ENCODE data around the gene VRK3. TPM values are rescaled to one million over a fixed set of nuclear protein-coding genes. Genes with fewer than 3 reads are reported as not detected.
A peak's percentile ranks its signal among the peaks of the same experiment; 100 is the strongest.

VRK3 gene
- total RNA-seq, 1 donor from 2014 or later = 8.9 TPM

- Histone ChIP-seq H3K36me3 (ENCODE audit: control insufficient read depth in 3 of 3, insufficient read depth in 3 of 3, low read length in 3 of 3) (peaks cover 37 to 53% (median 42%) of the 10 kb centered on the region in 3 donors), H3K4me3 (ENCODE audit: low read length in 3 of 3) (no peak overlapping the region)
These were observed 16.6 kb downstream of the VRK3 start for GRCh38 chr19:50008532-50008931.

GRCh38 chr19:50007947-50008346, 17.2 kb downstream of the VRK3 start:
- no peak overlapping the region for H3K9ac ChIP-seq (ENCODE audit: low read depth in 1 of 3, low read length in 3 of 3)
- H3K4me1 ChIP-seq (ENCODE audit: control insufficient read depth in 3 of 3, insufficient read depth in 3 of 3, low read length in 3 of 3) = peaks cover 12 to 20% (median 13%) of the 10 kb centered on the region in 3 donors
- no peak overlapping the region for H3K4me3 ChIP-seq (ENCODE audit: low read length in 3 of 3)
- H3K36me3 ChIP-seq (ENCODE audit: control insufficient read depth in 3 of 3, insufficient read depth in 3 of 3, low read length in 3 of 3) = peaks cover 37 to 53% (median 39%) of the 10 kb centered on the region in 3 donors
- no peak overlapping the region for H3K27ac ChIP-seq (ENCODE audit: low read depth, low read length)
- no peaks in the 10 kb centered on the region for H3K27me3 ChIP-seq (ENCODE audit: control insufficient read depth in 3 of 3, insufficient read depth in 3 of 3, low read length in 3 of 3)
- no peaks in the 10 kb centered on the region for H3K9me3 ChIP-seq (ENCODE audit: control insufficient read depth in 3 of 3, low read length in 3 of 3)

More at GRCh38 chr19:50008532-50008931, 16.6 kb downstream of the VRK3 start:
- Histone ChIP-seq H3K27ac (ENCODE audit: low read depth, low read length) (no peak overlapping the region), H3K27me3 (ENCODE audit: control insufficient read depth in 3 of 3, insufficient read depth in 3 of 3, low read length in 3 of 3) (no peaks in the 10 kb centered on the region), H3K9me3 (ENCODE audit: control insufficient read depth in 3 of 3, low read length in 3 of 3) (no peaks in the 10 kb centered on the region), H3K4me1 (ENCODE audit: control insufficient read depth in 3 of 3, insufficient read depth in 3 of 3, low read length in 3 of 3) (peaks cover 6 to 14% (median 8%) of the 10 kb centered on the region in 3 donors), H3K9ac (ENCODE audit: low read depth in 1 of 3, low read length in 3 of 3) (no peak overlapping the region)

DNA sequence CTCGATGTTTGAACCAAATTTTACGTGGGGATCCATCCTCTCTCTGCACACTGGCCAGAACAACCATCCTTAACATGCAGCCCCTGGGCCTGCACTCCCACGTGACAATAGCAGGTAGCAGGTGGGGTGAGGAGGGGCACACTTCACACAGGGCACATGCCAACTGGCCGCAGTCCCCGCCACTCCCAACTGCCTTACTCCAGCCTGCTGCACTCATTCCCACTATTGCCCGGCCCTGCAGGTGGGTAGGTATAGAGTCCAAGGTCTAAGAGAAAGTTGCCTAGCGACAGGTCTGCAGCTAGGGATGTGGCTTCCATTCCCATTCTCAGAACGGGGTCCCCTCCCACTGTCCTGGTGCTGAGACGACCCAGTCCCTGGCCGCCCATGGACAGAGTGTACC, 18.0 kb downstream of the VRK3 start:
- no peak overlapping the region for H3K27ac ChIP-seq (ENCODE audit: low read depth, low read length)
- no peaks in the 10 kb centered on the region for H3K27me3 ChIP-seq (ENCODE audit: control insufficient read depth in 3 of 3, insufficient read depth in 3 of 3, low read length in 3 of 3)
- no peak overlapping the region for H3K4me3 ChIP-seq (ENCODE audit: low read length in 3 of 3)
- H3K36me3 ChIP-seq (ENCODE audit: control insufficient read depth in 3 of 3, insufficient read depth in 3 of 3, low read length in 3 of 3) = peaks cover 38 to 60% (median 44%) of the 10 kb centered on the region in 3 donors
- H3K9me3 ChIP-seq (ENCODE audit: control insufficient read depth in 3 of 3, low read length in 3 of 3) = no peaks in the 10 kb centered on the region
- H3K9ac ChIP-seq (ENCODE audit: low read depth in 1 of 3, low read length in 3 of 3) = no peak overlapping the region
- H3K4me1 ChIP-seq (ENCODE audit: control insufficient read depth in 3 of 3, insufficient read depth in 3 of 3, low read length in 3 of 3) = peaks cover 14 to 28% (median 20%) of the 10 kb centered on the region in 3 donors

GRCh38 chr19:50005428-50005827, 19.7 kb downstream of the VRK3 start:
- no peak overlapping the region for H3K9ac ChIP-seq (ENCODE audit: low read depth in 1 of 3, low read length in 3 of 3)
- peaks cover 14 to 34% (median 23%) of the 10 kb centered on the region in 3 donors for H3K4me1 ChIP-seq (ENCODE audit: control insufficient read depth in 3 of 3, insufficient read depth in 3 of 3, low read length in 3 of 3)
- H3K4me3 ChIP-seq (ENCODE audit: low read length in 3 of 3) = no peak overlapping the region
- no peak overlapping the region for H3K27ac ChIP-seq (ENCODE audit: low read depth, low read length)
- no peaks in the 10 kb centered on the region for H3K9me3 ChIP-seq (ENCODE audit: control insufficient read depth in 3 of 3, low read length in 3 of 3)
- no peaks in the 10 kb centered on the region for H3K27me3 ChIP-seq (ENCODE audit: control insufficient read depth in 3 of 3, insufficient read depth in 3 of 3, low read length in 3 of 3)
- peaks cover 53 to 78% (median 59%) of the 10 kb centered on the region in 3 donors for H3K36me3 ChIP-seq (ENCODE audit: control insufficient read depth in 3 of 3, insufficient read depth in 3 of 3, low read length in 3 of 3)

DNA sequence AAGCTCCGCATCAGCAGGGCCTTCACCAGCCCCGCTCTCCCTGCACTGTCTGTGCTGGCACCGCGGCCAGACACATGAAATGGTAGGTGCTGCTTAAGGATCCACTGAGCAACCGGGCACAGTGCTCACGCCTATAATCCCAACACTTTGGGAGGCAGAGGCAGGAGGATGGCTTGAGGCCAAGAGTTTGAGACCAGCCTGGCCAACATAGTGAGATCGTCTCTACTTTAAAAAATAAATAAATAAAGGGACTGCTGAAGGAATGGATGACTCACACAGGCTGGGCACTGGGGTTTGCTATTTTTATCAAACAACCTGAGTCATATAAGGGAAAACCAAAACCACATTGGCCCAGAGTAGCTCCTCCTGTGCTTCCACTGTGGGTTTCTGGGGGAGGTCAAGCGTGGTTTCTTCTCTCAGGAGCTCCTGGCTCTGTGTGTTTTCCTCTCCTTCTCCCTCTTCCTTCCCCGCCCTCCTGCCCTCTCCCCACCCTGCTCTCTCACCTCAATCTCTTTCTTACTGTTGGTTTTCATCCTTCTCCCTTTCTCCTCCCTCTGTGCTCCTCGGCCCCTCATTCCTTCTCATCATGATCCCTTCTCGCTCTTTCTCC, 21.3 kb downstream of the VRK3 start:
- Histone ChIP-seq H3K9ac (ENCODE audit: low read depth in 1 of 3, low read length in 3 of 3) (peak overlapping the region in 1 of 3 donors; percentile 50), H3K4me1 (ENCODE audit: control insufficient read depth in 3 of 3, insufficient read depth in 3 of 3, low read length in 3 of 3) (peaks cover 14 to 34% (median 23%) of the 10 kb centered on the region in 3 donors), H3K36me3 (ENCODE audit: control insufficient read depth in 3 of 3, insufficient read depth in 3 of 3, low read length in 3 of 3) (peaks cover 62 to 87% (median 73%) of the 10 kb centered on the region in 3 donors), H3K4me3 (ENCODE audit: low read length in 3 of 3) (peak overlapping the region in 1 of 3 donors; percentile 35), H3K27me3 (ENCODE audit: control insufficient read depth in 3 of 3, insufficient read depth in 3 of 3, low read length in 3 of 3) (no peaks in the 10 kb centered on the region), H3K9me3 (ENCODE audit: control insufficient read depth in 3 of 3, low read length in 3 of 3) (no peaks in the 10 kb centered on the region), H3K27ac (ENCODE audit: low read depth, low read length) (peak overlapping the region; percentile 93)

DNA sequence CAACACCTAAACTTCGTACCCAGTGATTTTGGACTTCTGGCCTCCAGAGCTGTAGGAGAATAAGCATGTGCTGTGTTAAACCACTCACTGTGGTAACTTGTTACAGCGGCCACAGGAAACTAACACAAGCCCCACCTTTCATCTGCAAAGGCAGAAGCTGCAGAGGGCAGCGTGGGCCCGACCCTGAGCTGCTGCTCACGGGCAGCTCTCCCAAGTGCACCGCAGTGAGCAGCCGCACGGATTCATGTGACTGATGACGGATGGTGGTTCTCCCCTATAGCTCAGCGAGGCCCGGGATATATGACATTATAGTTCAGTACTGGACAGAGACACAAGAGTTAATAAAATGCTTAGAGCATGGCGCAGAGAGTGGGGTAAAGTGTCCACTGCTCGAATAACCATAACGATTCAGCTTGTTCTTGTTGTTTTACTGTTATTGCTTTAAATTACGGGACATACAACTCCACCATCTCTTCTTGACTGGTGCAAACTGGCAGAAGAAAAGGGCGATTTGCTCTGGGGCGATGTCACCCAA, 21.9 kb downstream of the VRK3 start:
- peaks cover 58 to 81% (median 69%) of the 10 kb centered on the region in 3 donors for H3K36me3 ChIP-seq (ENCODE audit: control insufficient read depth in 3 of 3, insufficient read depth in 3 of 3, low read length in 3 of 3)
- H3K27ac ChIP-seq (ENCODE audit: low read depth, low read length) = peak overlapping the region; percentile 93
- H3K9ac ChIP-seq (ENCODE audit: low read depth in 1 of 3, low read length in 3 of 3) = peak overlapping the region in 1 of 3 donors; percentile 50
- H3K9me3 ChIP-seq (ENCODE audit: control insufficient read depth in 3 of 3, low read length in 3 of 3) = no peaks in the 10 kb centered on the region
- H3K4me1 ChIP-seq (ENCODE audit: control insufficient read depth in 3 of 3, insufficient read depth in 3 of 3, low read length in 3 of 3) = peaks cover 14 to 34% (median 23%) of the 10 kb centered on the region in 3 donors
- no peak overlapping the region for H3K4me3 ChIP-seq (ENCODE audit: low read length in 3 of 3)
- H3K27me3 ChIP-seq (ENCODE audit: control insufficient read depth in 3 of 3, insufficient read depth in 3 of 3, low read length in 3 of 3) = no peaks in the 10 kb centered on the region

GRCh38 chr19:50002386-50002960, 22.7 kb downstream of the VRK3 start:
- H3K27me3 ChIP-seq (ENCODE audit: control insufficient read depth in 3 of 3, insufficient read depth in 3 of 3, low read length in 3 of 3) = no peaks in the 10 kb centered on the region
- H3K4me3 ChIP-seq (ENCODE audit: low read length in 3 of 3) = no peak overlapping the region
- no peak overlapping the region for H3K27ac ChIP-seq (ENCODE audit: low read depth, low read length)
- no peak overlapping the region for H3K9ac ChIP-seq (ENCODE audit: low read depth in 1 of 3, low read length in 3 of 3)
- H3K36me3 ChIP-seq (ENCODE audit: control insufficient read depth in 3 of 3, insufficient read depth in 3 of 3, low read length in 3 of 3) = peaks cover 50 to 76% (median 65%) of the 10 kb centered on the region in 3 donors
- no peaks in the 10 kb centered on the region for H3K9me3 ChIP-seq (ENCODE audit: control insufficient read depth in 3 of 3, low read length in 3 of 3)
- H3K4me1 ChIP-seq (ENCODE audit: control insufficient read depth in 3 of 3, insufficient read depth in 3 of 3, low read length in 3 of 3) = peaks cover 14 to 34% (median 23%) of the 10 kb centered on the region in 3 donors

- Histone ChIP-seq H3K9ac (ENCODE audit: low read depth in 1 of 3, low read length in 3 of 3) (no peak overlapping the region), H3K27me3 (ENCODE audit: control insufficient read depth in 3 of 3, insufficient read depth in 3 of 3, low read length in 3 of 3) (no peaks in the 10 kb centered on the region), H3K9me3 (ENCODE audit: control insufficient read depth in 3 of 3, low read length in 3 of 3) (no peaks in the 10 kb centered on the region), H3K4me3 (ENCODE audit: low read length in 3 of 3) (no peak overlapping the region), H3K36me3 (ENCODE audit: control insufficient read depth in 3 of 3, insufficient read depth in 3 of 3, low read length in 3 of 3) (peaks cover 46 to 74% (median 62%) of the 10 kb centered on the region in 3 donors), H3K4me1 (ENCODE audit: control insufficient read depth in 3 of 3, insufficient read depth in 3 of 3, low read length in 3 of 3) (peaks cover 14 to 34% (median 23%) of the 10 kb centered on the region in 3 donors), H3K27ac (ENCODE audit: low read depth, low read length) (no peak overlapping the region)
These were observed 23.4 kb downstream of the VRK3 start for GRCh38 chr19:50001775-50002174.

GRCh38 chr19:50000841-50001557, 24.2 kb downstream of the VRK3 start:
- Histone ChIP-seq H3K27me3 (ENCODE audit: control insufficient read depth in 3 of 3, insufficient read depth in 3 of 3, low read length in 3 of 3) (no peaks in the 10 kb centered on the region), H3K27ac (ENCODE audit: low read depth, low read length) (no peak overlapping the region), H3K4me3 (ENCODE audit: low read length in 3 of 3) (no peak overlapping the region), H3K36me3 (ENCODE audit: control insufficient read depth in 3 of 3, insufficient read depth in 3 of 3, low read length in 3 of 3) (peaks cover 46 to 72% (median 64%) of the 10 kb centered on the region in 3 donors), H3K9me3 (ENCODE audit: control insufficient read depth in 3 of 3, low read length in 3 of 3) (no peaks in the 10 kb centered on the region), H3K9ac (ENCODE audit: low read depth in 1 of 3, low read length in 3 of 3) (no peak overlapping the region), H3K4me1 (ENCODE audit: control insufficient read depth in 3 of 3, insufficient read depth in 3 of 3, low read length in 3 of 3) (peaks cover 14 to 34% (median 23%) of the 10 kb centered on the region in 3 donors)
